GM21367 (cell line): ENCODE measurements around the gene MAP3K5.
"Not testable (repeated sequence)": the region's sequence is repeated elsewhere in the genome, so short reads cannot be mapped to it uniquely, and the experiment has no call there.

Source experiments
- ATAC-seq: cut with Tn5 transposase; IDR thresholded peaks from one replicate; pipeline ENCODE4 v1.9.1; 2021; ENCODE audit not compliant: unreplicated experiment

MAP3K5 gene

DNA sequence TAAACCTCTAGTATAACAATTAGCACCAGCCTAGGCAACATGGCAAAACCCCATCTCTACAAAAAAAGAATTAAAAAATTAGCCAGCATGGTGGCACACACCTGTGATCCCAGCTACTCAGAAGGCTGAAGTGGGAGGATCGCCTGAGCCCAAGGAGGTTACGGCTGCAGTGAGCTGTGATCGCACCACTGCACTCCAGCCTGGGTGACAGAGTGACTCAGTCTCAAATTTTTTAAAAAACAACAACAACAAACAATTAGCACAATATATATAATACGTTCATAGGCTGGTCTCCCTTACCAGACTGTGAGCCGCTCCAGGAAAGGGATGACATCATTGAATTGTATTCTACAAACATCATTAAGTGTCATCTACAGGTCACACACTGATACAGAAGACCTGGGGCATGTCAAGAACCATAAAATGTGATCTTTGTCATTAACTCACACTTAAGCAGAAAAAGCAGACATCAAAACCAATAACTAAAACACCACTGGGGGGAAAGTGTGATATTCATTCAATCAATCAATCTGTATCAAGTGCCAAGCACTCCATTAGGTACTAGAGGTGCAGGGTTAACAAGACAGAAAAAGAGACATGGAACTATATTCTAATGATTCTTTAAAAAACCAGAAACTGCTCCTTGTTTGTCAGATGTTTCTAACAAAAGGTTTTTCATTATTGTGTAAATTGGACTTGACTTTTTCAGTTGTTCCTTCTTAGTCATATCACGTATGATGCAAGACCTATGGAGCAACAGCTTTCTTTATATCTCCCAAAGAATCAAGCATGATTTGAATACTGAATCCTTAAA is 17.8 kb downstream of the MAP3K5 start:
- no peak for ATAC-seq

GRCh38 chr6:136773473-136773796 is 18.8 kb downstream of the MAP3K5 start:
- ATAC-seq: no peak

DNA sequence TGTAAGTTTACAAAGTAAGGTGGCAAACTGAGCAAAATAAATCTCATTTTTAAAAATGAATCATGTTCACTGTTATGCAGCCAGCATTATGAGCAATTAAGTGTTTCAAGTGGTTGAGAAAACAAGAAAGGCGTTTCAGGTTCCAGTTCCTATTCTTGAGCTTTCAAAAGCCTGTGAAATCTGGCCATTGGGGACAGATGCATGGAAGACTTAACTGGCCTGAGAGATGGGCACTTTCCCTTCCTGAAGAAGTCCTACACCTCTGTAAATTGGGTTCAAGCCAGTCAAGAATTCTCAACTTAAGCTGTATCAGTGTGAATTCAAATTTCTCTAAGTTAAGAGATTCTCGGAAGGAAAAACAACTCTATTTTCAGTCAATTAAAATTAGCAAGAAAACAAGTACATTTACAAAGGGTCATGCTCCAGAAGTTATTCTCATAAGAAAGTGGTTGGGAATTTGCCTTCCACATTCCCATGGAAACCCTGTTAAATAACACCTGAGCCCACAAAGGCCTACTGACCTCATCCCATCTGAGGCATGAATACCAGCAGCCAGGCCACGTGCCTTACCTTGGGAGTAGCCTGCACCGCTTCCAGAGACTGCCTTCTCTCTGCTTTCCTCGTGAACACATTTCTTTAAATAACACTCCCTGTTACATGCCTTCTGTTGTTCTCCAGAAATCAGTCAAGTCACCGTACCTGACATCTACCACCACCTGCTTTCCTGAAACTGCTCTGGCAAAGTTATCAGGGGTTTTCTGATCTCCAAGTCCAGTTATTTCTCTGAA is 19.4 kb downstream of the MAP3K5 start:
- peak; percentile 66 for ATAC-seq

GRCh38 chr6:136771306-136771705 is 21.0 kb downstream of the MAP3K5 start:
- ATAC-seq: no peak

DNA sequence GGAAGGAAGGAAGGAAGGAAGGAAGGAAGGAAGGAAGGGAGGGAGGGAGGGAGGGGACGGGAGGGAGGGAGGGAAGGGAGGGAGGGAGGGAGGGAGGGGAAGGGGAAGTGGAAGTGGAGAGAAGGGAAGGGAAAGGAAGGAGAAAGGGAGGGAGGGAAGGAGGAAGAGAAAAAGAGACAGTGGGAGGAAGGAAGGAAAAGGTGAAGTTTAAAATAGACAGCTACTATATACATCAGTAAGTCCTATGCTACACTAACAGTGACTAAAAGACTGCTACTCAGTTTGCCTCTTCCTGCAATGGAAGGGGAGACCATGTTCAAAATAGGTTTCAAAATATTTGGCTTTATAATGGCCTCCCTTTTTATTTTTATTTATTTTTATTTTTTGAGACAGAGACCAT is 22.5 kb downstream of the MAP3K5 start:
- ATAC-seq: no peak

- ATAC-seq: no peak
Measured at GRCh38 chr6:136769124-136769523, 23.2 kb downstream of the MAP3K5 start.

GRCh38 chr6:136767570-136768309 is 24.5 kb downstream of the MAP3K5 start:
- no peak for ATAC-seq

- no peak for ATAC-seq
Measured at GRCh38 chr6:136767103-136767502, 25.2 kb downstream of the MAP3K5 start.

- no peak for ATAC-seq
Measured at GRCh38 chr6:136766274-136766673, 26.0 kb downstream of the MAP3K5 start.

- peak; percentile 34 for ATAC-seq
Measured at GRCh38 chr6:136764517-136764993, 27.7 kb downstream of the MAP3K5 start.

GRCh38 chr6:136763716-136764516 is 28.4 kb downstream of the MAP3K5 start:
- ATAC-seq: peak; percentile 30

DNA sequence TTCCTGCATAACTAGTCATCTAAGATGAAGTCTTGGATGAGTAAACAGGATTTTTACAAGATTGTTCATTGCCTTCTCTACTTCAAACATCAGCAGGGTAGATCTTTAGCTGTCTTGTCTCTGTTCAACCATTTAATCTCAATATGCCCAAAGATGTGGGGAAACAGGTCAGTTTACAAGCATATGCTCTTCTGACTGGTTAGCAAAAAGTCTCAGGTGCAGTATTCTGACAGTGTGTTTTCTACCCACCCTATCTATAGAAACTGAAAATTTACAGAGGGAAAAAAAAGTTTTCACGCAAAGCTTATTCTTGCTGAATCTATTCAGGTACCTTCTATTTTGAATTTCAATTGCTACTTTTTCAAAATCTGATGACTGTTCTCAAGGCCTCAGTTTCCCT is 29.0 kb downstream of the MAP3K5 start:
- peak; percentile 37 for ATAC-seq

DNA sequence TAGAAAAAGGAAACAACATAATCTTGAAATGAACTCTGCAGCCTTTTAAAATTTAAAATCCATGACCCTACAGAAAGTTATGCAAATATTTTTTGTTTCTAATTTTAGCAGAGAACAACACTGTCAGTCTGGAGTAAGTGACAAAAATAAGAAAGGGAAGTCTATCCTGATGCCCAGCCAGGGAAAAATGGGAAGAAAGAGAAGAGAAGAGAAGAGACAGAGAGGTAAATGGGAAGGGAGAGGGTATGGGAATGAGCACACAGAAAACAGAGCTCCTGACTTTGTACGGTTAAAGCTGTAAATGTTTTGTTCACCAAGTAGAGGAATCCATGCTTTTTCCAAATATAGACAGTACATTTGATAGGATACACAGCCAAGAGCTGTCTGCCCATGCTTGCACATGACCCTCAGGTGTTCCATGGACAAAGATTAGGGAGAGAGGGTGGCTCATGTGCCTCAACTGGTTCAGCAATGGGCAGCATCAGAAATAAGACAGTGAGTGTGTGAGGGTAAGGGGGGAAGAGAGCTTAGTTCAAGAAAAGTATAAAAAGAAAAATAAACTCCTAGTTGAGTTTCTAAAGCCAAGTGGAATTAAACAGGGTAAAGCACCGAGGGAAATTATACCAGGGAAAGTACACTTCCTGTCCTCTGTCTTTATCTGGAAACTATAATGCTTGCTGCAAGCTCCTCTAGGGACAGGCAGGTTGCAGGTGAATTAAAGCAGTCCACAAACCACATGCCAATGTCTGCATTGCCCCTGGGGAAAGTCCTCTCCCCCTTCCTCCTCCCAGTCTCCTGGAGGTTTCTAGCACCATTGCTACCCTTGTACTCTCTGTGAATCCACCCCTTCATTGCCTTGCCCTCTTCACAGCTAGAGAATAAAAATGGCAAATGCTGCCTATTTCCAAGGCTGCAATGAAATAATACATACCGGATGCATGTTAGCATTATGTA is 30.0 kb downstream of the MAP3K5 start:
- ATAC-seq: no peak

GRCh38 chr6:136761227-136761922 is 30.9 kb downstream of the MAP3K5 start:
- no peak for ATAC-seq

DNA sequence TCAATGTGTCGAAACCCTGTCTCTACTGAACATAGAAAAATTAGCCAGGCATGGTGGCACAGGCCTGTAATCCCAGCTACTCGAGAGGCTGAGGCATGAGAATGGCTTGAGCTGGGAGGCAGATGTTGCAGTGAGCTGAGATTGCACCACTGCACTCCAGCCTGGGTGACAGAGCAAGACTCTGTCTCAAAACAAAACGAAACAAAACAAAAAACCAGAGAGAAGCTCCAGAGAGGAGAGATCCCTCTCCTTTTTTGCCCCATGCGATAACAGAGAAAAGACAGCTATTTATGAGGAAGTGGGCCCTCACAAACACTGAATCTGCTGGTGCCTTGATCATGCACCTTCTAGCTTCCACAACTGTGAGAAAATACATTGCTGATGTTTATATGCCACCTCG is 31.5 kb downstream of the MAP3K5 start:
- ATAC-seq: not testable (repeated sequence)

DNA sequence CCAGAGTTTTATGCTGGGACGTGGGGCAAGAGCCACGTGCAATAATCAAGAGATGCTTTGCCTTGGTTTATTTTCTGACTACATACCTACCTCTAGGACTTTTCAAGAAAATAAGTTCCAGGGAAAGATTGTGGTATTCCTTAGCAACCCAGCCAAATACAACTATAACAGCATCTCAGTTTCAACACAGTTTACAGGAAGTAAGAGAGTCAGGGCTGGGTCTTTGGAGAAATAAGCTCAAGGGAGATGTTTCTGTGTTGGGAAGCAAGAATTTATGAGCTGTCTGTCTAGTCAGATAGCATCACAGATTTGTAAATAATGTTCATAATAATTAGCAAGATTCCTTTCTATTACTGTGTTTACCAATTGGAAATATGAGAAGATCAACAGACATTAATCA is 35.1 kb downstream of the MAP3K5 start:
- no peak for ATAC-seq

DNA sequence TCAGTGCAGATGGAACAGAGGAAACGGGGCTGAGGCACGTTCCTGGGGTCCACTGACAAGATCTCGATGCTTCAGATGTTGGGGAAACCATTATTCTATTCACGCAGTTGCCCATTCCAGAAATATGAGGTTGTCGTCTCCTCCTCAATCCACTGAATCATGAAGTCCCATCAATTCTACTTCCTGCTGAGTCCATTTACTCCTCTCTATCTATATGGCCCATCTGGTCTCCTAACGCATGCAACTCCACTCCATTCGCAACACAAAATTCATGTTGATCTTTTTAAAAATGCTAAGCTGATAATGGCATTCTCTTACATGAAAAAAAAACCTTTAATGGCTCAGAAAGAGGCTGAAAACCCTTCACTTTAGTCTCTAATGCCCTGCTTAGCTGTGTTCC is 37.5 kb downstream of the MAP3K5 start:
- ATAC-seq: no peak

- no peak for ATAC-seq
Measured at GRCh38 chr6:136753624-136754023, 38.7 kb downstream of the MAP3K5 start.

DNA sequence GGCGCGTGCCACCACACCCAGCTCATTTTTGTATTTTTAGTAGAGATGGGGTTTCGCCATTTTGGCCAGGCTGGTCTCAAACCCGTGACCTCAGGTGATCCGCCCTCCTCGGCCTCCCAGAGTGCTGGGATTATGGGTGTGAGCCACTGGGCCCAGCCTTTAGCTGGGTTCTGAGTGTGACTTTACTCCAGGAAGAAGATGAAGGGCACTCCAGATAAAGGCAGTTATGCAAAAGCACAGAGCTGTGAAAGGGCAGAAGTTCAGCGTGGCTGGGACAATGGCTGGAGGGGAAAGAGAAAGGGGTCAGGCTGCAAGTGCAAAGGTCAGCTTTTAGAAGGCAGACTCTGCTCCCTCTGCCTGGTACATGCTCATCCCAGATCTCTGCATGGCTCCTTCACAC is 39.7 kb downstream of the MAP3K5 start:
- ATAC-seq: no peak
